ENCODE measurements around the gene PSEN1.

- no peak for TF ChIP-seq POLR2AphosphoS5 (IDR thresholded peaks at IDR 0.05; ENCODE audit: low read depth, low read length)
- no peak for TF ChIP-seq POU2F2 (IDR thresholded peaks at IDR 0.05; ENCODE audit: low read depth, low read length)
- no peak for TF ChIP-seq POLR2A (IDR thresholded peaks at IDR 0.05; ENCODE audit: low read depth, low read length)
- TF ChIP-seq TAF1 (IDR thresholded peaks at IDR 0.05; ENCODE audit: low read depth, low read length): no peak
Measured at GRCh38 chr14:73191441-73191840, 55.1 kb downstream of the PSEN1 start.

Measured in GM12891 (cell line).